Cardiac muscle cell (in vitro differentiated cells and primary cell): ENCODE data around the gene TUBB4B. TPM values are rescaled to one million over a fixed set of nuclear protein-coding genes. Genes with fewer than 3 reads are reported as not detected.

Source experiments
- DNase-seq, 2 donors: peaks; one replicate each; pipeline versions ENCODE4 v3.0.0 to v3.0.0-alpha.2; 2010 to 2017; ENCODE audit warnings: low read depth in 1 of 2, low spot score in 1 of 2
- H3K27ac ChIP-seq: fragments of 200-600 bp; sonication (generic); 2 replicates; pipeline ENCODE4 v1.5.1; 2016
- H3K27me3 ChIP-seq: fragments of 200-600 bp; sonication (generic); 2 replicates; pipeline ENCODE4 v1.6.0; 2016; ENCODE audit warnings: control low read depth
- H3K36me3 ChIP-seq: fragments of 200-600 bp; sonication (generic); 2 replicates; pipeline ENCODE4 v1.5.1; 2016; ENCODE audit warnings: control low read depth
- H3K4me1 ChIP-seq: fragments of 200-600 bp; sonication (generic); 2 replicates; pipeline ENCODE4 v1.8.1; 2017; ENCODE audit warnings: low read depth, mild to moderate bottlenecking, mixed run types
- H3K4me3 ChIP-seq: fragments of 200-600 bp; sonication (generic); 2 replicates; pipeline ENCODE4 v1.5.1; 2016; ENCODE audit warnings: mild to moderate bottlenecking
- H3K9me3 ChIP-seq: fragments of 200-600 bp; sonication (generic); 2 replicates; pipeline ENCODE4 v1.5.1; 2017; ENCODE audit warnings: low read depth, mild to moderate bottlenecking, control low read depth
- CTCF ChIP-seq: IDR thresholded peaks from 2 replicates; pipeline ENCODE4 v1.5.1; 2012; ENCODE audit warnings: low read depth, mild to moderate bottlenecking, low read length
- polyA plus RNA-seq: library from polyadenylated mRNA; unstranded; fragments of >200 nt; fragmentation: Nextera tagmentation; extraction: Ambion mirVana; gene quantifications from 2 replicates; pipeline ENCODE4 v1.2.1, GENCODE V29; 2016
- total RNA-seq: library from RNA; depleted of rRNA; stranded (reverse); fragments of >200 nt; gene quantifications from 2 replicates; pipeline ENCODE4 v1.2.3, GENCODE V29; 2016

Gene TUBB4B
- total and polyA plus RNA-seq, 2 experiments from 2014 or later: 540 to 745 TPM

GRCh38 chr9:137245450-137246421 is 4.6 kb downstream of the TUBB4B start:
- no peak for DNase-seq
- no peak for TF ChIP-seq CTCF
- H3K4me1 ChIP-seq: peaks cover 16% of the 10 kb centered on the region

GRCh38 chr9:137247135-137247915 is 6.2 kb downstream of the TUBB4B start:
- no peak for DNase-seq
- no peaks in the 10 kb centered on the region for H3K9me3 ChIP-seq
- TF ChIP-seq CTCF: no peak
- no peak overlapping the region for H3K27ac ChIP-seq
- H3K4me3 ChIP-seq: no peak overlapping the region
- peaks cover 15% of the 10 kb centered on the region for H3K4me1 ChIP-seq
- peaks cover 8% of the 10 kb centered on the region for H3K36me3 ChIP-seq
- no peaks in the 10 kb centered on the region for H3K27me3 ChIP-seq

More at GRCh38 chr9:137245450-137246421, 4.6 kb downstream of the TUBB4B start:
- Histone ChIP-seq H3K27me3 (no peaks in the 10 kb centered on the region), H3K4me3 (no peak overlapping the region), H3K36me3 (peaks cover 12% of the 10 kb centered on the region), H3K9me3 (no peaks in the 10 kb centered on the region), H3K27ac (no peak overlapping the region)

- H3K4me3 ChIP-seq: no peak overlapping the region
- H3K4me1 ChIP-seq: peaks cover 15% of the 10 kb centered on the region
- TF ChIP-seq CTCF: no peak
- H3K36me3 ChIP-seq: peaks cover 3% of the 10 kb centered on the region
- no peak for DNase-seq
- no peaks in the 10 kb centered on the region for H3K9me3 ChIP-seq
- no peak overlapping the region for H3K27ac ChIP-seq
- no peaks in the 10 kb centered on the region for H3K27me3 ChIP-seq
Measured at GRCh38 chr9:137247916-137248175, 6.8 kb downstream of the TUBB4B start.

GRCh38 chr9:137250329-137251193 is 9.5 kb downstream of the TUBB4B start:
- Histone ChIP-seq H3K27me3 (no peaks in the 10 kb centered on the region), H3K4me1 (peaks cover 21% of the 10 kb centered on the region), H3K4me3 (no peak overlapping the region), H3K36me3 (no peaks in the 10 kb centered on the region), H3K27ac (no peak overlapping the region), H3K9me3 (no peaks in the 10 kb centered on the region)
- no peak for TF ChIP-seq CTCF
- DNase-seq: no peak

GRCh38 chr9:137251194-137251461 is 10.0 kb downstream of the TUBB4B start, which contains the start of gene STPG3:
TSS of gene STPG3 (plus strand) at chr9:137251286. CDS start at chr9:137251287, 1 bp downstream.
- no peaks in the 10 kb centered on the region for H3K27me3 ChIP-seq
- H3K36me3 ChIP-seq: no peaks in the 10 kb centered on the region
- H3K9me3 ChIP-seq: no peaks in the 10 kb centered on the region
- H3K27ac ChIP-seq: no peak within 1 kb of the TSS
- no peak within 1 kb of the TSS for H3K4me3 ChIP-seq
- DNase-seq: no peak
- no peak for TF ChIP-seq CTCF
- peaks cover 22% of the 10 kb centered on the region for H3K4me1 ChIP-seq
